ENCODE results near the gene LRRC14B.

LRRC14B gene

DNA sequence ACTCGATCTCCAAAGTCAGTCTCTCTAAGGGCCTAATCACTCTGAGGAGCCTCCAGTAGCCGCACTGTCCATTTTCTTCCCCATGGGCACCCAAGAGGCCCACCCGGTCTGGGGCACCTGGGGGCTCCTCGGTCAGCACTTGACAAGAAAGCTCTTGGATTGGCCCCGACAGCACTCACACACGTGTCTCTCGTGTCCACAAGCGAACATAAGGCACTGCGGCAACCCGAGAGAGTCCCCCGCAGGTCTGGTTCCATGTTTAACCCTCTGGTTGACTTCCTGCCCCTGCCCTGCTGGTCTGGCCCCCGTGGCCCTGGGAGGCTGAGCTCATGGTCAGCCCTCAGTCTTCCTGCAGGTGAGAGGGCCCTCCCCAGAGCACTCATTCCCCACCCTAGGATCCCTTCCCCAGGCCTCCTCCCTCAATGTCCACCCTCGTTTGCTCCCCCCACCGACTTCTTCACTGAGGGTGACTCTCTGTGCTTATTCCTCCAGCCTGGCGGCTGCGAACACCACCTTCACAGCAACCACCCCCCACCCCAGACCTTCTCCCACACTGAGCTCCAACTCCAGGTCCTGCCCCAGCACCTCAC, 16.3 kb upstream of the LRRC14B start:
- DNase-seq (ENCODE audit: low read depth): no peak

DNA sequence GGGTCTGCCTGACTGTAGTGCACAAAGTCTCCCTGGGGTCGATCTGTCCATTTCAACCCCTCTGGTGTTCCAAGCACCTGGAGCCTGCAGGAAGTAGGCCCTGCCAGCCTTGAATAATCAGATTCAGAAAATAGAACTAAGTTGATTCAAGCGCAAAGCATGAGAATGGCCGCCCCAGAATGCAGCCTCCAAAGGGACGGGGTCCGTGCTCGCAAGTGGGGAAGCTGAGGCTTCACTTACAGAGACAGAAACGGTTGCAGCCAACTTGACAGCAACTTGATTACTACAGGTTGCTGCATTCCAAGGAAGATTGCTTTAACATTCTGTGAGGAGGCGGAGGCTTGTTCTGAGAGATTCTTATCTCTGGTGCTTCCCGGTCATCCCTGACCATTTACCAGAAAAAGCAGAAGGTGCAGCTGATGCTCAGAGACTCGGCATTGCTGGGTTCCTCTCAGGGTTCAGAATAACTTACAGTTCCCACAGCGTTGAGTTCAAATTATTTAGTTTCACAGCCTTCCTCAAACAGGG, 14.9 kb upstream of the LRRC14B start:
- no peak for DNase-seq (ENCODE audit: low read depth)

DNA sequence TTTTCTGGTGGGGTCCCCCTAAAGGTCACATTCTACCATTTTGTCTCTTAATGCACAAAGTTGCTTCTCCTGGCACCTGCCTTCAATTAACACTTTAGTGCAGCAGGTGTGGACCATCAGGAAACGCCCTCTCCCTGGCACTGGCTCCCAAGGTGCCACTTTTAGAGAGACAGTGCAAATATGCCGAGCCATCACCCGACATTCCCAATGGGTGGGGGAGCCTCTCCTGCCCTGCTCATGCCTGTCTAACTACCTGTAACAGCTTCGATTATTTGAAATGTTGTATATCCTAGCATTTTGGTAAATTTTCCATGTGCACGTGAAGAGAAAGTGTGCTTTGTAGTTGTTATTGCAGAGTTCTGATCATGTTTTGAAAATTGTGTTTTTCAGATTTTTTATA, 13.2 kb upstream of the LRRC14B start:
- DNase-seq (ENCODE audit: low read depth): no peak

DNA sequence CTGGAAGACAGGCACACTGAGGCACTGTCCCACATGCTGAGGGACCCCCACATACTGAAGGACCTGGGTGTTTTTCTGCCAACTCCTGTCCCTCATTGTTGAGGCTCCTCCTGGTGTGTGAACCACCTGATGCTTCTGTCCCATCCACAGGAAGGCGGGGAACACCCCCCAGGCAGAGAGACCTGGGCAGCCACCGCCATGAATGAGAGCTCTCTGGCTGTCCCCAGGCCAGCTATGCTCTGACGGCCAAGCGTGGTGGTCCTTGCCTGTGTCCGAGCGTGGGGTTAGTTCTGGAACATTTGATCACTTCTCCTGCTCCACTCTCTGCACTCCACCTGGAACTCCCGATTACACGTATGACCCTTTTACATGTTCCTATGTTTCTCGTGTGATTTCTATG, 11.9 kb upstream of the LRRC14B start:
- no peak for DNase-seq (ENCODE audit: low read depth)

DNA sequence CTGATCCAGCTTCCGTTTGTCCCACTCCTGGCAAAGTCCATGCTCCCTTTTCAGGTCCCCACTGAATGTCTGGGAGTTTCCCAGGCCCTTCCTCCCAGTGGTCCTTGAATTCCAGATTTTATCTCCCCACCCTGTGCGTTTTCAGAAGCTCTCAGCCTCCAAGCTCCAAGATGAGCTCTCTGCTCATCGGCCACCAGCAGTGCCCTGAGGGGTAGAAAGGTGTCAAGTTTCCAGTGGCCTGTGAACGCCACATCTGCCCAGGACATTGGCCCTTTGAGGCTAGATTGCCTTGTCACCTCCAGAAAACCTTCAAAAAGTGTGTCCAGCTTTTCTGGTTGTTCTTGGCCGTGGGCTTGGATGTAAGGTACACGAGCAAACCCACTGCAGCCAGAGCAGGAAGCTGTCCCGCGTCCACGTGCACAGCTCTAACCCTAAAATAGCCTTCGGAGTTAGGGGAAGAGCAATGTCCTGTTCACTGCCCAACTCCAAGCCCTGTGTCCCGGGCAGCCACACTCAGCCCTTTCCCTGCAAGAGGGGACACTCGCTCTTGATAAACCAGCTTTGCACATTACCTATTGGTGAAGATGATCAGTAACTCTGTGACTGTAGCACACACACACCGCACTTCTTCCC, 10.9 kb upstream of the LRRC14B start:
- DNase-seq (ENCODE audit: low read depth): no peak

DNA sequence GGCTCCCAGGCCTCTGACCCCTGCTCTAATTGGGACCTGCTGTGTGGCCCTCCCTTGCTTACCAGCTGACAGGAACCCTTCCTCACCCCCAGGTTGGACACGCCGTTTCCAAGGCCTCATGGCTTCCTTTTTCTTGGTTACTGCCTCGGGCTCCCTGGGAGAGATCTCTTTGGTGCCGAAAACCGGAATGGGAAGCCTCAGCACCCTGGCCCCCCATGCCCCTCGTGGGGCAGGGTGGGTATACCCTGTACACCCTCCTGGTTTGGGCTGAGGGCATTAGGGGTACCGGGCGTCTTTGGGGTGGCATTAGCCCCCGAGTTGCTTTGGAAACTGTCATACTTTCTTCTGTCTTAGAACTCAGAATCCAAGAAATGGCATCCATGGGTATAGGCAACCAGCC, 10.1 kb upstream of the LRRC14B start:
- DNase-seq (ENCODE audit: low read depth): no peak

DNA sequence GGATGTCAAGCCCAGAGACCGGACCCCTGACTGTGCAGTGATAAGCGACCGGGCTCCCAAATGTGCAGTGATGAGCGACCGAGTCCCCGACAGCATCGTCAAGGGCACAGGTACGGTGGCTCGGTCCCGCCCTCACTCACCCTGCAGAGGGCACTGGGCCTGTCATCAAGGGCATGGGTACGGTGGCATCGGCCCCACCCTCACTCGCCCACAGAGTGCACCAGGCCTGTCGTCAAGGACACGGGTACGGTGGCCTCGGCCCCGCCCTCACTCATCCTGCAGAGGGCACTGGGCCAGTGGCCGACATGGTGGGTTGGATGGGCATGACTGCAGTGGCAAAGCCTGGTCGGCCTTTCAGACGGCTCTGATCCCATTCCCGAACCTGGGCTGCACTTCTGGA, 9.7 kb upstream of the LRRC14B start:
- no peak for DNase-seq (ENCODE audit: low read depth)

DNA sequence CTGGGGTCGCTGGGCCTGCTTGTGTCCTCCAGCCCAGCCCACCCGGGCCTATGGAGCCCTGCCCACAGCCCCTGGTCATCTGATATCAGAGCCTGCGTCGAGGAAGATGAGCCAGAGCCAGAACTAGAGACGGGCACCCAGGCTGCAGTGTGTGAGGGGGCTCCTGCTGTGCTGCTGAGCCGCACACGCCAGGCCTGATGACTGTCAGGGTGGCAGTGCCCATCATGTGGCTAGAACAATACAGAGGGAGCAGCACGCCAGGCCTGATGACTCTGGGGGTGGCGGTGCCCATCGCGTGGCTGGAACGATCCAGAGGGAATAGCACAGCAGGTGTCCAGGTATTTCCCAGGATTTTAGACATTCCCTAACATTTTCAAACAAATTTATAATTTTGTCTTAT, 9.2 kb upstream of the LRRC14B start:
- DNase-seq (ENCODE audit: low read depth): no peak

DNA sequence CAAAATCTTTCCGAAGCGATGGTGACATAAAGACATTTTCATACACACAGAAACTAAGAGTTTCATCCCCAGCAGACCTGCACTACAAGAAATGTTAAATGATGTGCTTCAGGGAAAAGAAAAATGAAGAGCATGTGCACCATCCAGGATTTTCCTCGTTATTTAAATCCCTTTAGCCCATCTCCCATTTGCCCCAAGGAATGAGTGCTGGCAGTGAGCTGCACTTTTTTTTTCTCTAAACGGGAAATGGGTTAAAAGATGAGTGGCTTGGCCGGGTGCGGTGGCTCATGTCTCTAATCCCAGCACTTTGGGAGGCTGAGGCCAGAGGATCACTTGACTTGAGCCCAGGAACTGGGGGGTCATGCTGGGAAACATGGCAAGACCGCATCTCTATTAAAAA, 6.8 kb upstream of the LRRC14B start:
- DNase-seq (ENCODE audit: low read depth): no peak

DNA sequence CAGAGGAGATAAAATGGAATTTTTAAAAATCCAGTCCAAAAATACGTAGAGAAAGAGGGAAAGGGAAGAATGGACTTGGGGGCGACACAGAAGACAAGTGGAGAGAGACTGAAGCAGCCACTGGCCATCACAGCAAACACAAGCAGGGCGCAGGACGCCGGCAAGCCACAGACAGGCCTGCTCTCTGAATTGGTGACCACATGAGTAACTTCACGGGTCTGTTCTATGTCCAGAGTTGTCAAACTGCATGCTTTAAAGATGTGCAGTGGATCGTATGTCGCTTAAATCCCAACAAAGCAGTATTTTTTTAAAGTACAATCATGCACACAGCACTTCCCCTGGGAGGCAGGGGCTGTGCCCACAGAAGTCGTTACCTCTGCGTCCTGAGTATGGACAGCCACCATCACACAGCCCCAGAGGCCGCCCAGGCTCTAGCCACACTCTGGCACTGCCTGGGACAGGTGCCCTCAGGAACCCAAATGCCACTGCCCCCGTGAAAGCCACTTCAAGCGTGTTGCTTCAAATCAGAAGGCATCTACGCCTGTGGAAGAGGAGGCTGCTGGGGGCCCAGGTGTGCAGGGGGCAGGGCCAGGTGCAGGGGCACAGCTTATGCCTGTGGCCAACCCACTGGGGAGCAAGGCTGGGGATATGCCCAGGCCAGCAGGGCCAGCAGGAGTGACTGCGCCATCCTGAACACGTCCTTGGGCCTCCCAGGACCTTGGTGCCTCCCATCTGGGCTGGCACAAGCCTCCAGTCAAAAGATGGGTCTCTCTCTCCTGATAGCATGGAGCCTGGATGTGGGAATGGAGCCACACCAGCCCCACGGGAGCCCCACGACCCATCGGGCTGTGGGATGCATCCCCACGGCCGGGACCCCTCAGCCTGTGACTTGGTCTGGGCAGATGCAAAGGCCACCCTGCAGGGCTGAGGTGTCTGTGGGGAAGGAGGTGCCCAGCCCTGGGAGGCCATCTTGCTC, 5.9 kb upstream of the LRRC14B start:
- DNase-seq (ENCODE audit: low read depth): no peak

DNA sequence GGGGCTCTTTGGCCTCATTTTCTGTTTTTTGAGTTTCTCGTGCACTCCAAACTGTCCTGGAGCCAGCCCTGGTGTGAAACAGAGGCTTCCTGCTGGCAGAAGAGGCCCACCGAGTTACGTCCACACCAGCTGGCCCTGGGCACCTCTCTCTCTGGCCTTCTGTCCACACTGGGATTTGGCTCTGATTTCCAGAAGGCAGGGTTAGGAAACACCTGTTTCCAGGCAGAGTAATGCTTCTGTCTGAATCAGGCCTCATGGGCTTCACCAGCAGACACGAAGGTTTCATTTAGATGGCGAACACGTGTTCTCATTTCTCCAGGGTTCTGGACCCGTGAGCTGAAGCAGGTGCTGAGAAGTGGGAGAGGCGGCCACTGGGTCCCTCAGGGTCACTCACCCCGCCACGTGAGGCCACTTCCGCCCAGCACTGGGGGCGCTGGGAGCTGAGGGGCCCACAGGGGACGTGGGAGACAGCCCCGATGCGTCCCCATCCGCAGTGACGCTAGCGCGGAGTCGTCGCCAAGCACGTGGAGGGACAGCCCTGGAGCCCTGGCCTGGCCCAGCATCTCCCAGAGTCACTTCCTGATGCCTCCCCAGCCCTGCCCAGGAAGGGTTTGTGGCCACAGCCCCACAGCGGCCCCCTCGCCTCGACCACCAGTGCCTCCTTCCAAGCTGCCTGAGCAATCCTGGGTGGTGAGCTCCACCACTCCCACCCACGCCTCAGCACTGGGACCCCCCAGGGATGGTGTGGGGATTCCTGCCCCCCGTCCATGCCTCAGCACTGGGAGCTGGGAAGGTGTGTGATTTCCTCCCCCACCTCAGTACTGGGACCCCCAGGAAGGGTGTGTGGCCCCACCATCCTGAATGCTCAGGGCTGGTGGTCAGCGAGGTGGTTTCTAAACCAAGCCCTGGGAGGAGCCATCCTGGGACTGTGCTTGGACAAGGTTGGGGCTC, 4.9 kb upstream of the LRRC14B start:
- DNase-seq (ENCODE audit: low read depth): no peak

DNA sequence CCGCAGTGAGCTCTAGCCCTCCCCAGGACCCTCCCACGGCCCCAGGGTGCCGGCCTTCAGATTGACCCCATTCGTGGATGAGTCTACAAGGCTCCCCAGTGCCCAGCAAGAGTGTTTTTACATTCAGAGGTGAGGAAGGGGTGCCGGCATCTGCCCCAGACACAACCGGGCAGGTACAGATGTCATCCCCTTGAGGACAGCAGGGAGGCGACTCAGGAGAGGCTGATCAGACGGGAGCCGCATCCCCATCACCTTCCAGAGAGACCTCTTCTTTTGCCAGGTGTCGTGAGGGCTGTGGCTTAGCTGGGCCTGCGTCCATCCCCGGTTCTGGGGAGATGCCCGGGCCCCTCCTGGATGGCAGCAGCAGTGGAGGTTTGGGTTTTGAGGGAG, 4.3 kb upstream of the LRRC14B start:
- DNase-seq (ENCODE audit: low read depth): no peak

DNA sequence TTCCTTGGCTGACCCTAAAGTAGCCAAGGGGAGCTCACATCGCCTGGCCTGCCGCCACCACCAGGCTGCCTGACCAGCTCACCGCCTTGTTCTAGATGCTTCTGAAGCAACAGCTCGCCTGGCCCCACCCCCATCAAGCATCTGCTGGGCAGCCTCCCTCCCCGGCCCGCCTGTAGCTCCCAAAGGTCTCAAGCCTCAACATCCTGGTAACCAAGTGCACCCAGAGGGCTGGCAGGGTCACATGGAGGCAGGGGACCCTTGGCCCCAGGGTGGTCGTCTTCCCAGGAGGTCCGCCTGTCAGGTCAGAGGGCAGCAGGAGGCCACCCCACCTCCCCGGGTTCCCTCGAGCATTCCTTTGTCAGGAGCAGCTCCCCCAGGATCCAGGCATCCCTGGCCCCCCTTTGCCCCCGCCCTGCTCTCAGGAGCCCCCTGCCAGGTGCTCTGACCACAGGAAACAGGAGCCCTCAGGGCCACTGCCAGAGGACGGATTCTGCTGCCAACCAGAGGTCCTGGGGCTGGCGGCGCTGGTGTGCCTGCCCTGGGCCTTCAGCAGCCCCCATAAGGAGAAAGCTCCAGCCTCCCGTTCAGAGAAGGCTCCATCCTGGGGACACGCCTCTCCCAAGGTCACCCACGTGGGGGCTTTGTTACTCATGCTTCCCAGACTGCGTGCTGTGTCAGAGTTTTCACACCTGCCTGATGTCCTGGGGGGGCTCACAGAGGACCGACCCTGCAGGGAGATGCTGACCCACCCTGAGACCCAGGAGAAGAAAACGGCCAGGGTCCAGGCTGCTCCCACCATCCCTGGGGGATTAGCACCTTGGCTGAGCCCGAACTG, 3.5 kb upstream of the LRRC14B start:
- no peak for DNase-seq (ENCODE audit: low read depth)

DNA sequence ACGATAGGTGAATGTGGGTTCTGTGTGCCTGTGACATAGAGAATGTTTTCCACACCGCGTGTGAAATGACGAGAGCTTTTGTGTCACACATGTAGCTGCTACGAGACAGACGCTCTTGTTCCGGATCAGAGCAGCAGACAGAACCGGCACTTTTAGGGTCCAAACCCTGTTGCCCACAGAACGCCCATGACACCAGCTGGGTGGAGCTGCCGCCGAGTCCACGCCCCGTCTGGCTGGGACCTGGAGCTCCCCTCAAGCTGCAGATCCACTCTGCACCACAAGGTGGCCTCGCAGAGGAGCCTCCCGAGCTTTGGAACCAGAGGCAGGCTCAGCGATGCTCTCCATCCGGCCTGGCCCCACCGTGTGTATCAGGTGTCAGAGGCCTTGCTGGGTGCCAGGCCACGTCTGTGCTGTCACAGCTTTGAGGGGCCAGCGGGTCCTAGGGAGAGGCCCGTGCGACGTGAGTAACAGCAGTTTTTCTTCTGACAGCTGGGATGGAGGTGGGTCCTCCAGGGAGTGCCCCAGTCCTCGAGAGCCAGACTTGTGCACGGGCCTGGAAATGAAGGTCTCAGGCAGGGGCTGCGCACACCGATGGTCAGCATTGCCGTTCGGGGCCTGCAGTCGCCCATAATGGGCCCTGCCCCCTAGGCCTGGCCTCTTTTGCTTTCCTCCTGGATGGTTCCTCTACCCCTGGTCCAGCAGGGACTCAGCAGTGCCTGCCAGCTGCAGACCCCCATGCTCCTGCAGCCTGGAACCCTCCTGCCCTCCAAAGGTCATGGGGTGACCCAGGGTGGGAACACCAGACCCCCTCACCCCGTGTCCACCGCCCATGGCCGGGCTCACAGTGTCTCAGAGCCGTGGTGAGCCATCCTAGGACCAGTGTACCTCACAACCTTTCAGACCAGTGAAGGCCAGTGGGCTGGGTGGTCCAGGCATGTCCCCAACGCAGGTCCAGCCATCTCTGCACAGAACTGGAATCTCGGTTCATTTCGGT, 2.5 kb upstream of the LRRC14B start:
- DNase-seq (ENCODE audit: low read depth): peak; percentile 76

DNA sequence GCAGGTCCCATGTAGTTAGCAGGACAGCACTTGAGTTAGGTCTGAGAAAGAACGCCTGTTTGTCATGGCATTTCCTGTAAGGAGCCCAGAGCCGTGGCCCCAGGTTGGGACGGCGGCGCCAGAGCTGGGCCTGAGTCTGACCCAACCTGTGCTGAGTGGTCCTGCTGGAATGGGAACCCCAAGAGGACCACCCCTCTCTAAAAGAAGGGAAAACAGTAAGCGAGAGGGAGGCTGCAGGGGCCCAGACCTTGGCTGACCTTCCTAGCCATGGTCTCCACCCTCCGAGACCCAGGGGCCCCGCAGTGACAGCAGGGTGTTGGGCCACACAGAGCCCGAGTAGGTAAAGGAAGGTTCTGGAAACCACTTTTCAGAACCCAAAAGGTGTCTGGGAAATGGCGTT, 1.8 kb upstream of the LRRC14B start:
- no peak for DNase-seq (ENCODE audit: low read depth)

DNA sequence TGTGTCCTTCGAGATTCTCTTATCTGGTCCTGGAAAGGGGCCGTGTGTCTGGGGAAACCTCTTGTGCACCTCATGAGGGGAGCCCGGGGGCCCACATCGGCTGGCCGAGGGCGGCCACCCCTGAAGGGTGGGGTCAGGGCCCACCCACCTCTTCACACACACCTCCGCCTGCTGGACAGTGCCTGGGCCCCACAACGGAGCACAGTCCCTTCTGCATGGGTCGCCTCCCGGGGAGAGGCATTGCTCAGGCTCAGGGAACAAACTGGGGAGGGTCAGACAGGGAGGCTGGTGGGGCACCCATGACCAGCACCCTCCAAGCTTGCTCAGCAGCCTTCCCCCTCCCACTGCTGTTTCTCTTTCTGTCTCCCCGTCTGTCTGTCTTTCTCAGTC, 1.3 kb upstream of the LRRC14B start:
- no peak for DNase-seq (ENCODE audit: low read depth)

DNA sequence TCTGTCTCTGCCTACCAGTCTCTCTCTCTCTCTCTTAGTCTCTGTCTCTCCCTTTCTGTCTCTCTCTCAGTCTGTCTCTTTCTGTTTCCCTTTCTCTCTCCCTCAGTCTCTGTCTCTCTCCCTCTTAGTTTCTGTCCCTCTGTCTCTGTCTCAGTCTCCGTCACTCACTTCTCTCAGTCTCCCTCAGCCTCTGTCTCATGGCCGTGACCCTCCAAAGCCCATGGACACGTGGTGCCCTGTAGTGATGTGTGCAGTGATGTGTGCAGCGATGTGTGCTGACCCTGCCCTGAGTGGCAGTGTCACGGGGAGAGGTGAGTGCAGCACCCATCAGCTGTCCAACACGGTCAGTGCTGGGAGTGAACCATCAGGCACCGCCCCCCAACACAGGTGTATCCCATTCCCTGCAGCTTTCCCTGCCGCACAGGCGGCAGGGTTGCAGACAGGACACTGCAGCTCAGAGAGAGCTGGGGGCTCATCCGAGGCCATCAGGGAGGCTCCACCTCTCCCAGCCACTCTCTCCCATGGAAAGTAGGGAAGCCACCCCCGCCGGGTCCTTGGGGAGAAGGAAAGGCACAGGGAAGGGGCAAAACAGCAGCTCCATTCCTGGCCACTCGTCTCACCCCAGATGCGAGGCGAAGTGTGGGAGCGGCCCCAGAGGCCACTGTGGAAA, 794 bp upstream of the LRRC14B start:
- DNase-seq (ENCODE audit: low read depth): no peak

DNA sequence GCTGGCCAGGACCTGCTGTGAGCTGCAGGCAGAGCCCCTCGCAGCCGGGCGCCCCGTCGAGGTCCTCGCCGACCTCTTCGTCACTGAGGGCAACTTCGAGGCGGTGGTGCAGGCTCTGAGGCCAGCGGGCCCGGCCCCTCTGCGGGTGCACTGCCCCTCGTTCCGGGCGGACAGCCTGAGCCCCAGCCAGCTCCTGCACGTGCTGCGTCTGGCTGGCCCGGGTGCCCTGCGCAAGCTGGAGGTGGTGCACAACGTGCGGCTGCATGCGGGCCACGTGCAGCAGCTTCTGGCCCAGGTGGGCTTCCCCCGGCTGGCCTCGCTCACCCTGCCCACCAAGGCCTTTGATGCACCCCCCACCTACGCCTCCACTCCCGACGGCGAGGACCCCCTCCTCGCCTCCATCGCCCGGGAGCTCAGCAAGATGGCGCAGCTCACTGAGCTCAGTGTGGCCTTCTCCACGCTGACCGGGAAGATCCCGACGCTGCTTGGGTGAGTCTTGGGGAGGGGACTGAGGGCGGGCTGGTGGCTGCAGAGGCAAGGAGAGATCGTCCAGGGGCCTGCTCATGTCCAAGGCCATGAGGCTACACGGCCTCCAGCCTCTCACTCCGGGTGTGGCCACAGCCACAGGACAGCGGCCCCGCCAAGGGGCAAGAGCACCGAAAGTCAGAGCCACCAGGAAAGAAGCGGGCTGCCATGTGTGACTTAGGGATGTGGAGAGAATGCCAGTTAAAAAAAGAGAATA, 825 bp downstream of the LRRC14B start:
- DNase-seq (ENCODE audit: low read depth): no peak

DNA sequence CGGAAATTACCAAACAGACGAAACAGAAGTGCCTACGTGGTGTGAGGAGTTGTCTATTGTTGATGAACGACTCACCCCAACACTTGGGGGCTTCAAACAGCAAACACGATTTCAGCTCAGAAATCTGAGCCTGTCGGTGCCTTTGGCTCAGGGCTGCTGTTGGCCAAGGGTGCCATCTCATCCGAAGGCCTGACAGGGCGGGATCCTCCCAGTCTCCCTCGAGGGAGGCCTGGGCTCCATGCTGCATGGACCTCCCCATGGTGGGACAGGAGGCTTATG, 1.3 kb downstream of the LRRC14B start:
- no peak for DNase-seq (ENCODE audit: low read depth)

Measured in stimulated activated CD4-positive, alpha-beta T cell treated with anti-CD3 and anti-CD28 coated beads, Interleukin-2, amount 100 ng/mL, for 4 hours (primary cell).